Activated CD8-positive, alpha-beta T cell treated with anti-CD3 and anti-CD28 coated beads for 36 hours (primary cell): ENCODE measurements around the gene GPC6. TPM values are rescaled to one million over a fixed set of nuclear protein-coding genes. Genes with fewer than 3 reads are reported as not detected.

Experiments used
- ATAC-seq: fragments of 200-7000 bp; cut with Tn5 transposase; one replicate; pipeline ENCODE4 v1.10.0; 2021; ENCODE audit warnings: mild to moderate bottlenecking, moderate library complexity
- CTCF ChIA-PET: fragments of 350-600 bp; sonication (Branson Sonifier 250); formaldehyde crosslinking; loops from one replicate; lab custom pipeline; 2021; ENCODE audit warnings: antibody characterized with exemption; lab: Charles Lee
- POLR2A ChIA-PET: fragments of 350-600 bp; sonication (Branson Sonifier 250); formaldehyde crosslinking; loops from one replicate; lab custom pipeline; 2021; ENCODE audit warnings: antibody characterized with exemption; lab: Charles Lee
- DNase-seq: peaks from one replicate; pipeline ENCODE4 v3.0.0-alpha.2; 2020
- H3K27ac Mint-ChIP-seq: one replicate; pipeline ENCODE4 v1.8.0; 2021; ENCODE audit warnings: mild to moderate bottlenecking, mixed read lengths
- H3K27me3 Mint-ChIP-seq: one replicate; pipeline ENCODE4 v1.8.0; 2021; ENCODE audit warnings: mixed read lengths
- H3K36me3 Mint-ChIP-seq: one replicate; pipeline ENCODE4 v1.8.0; 2021; ENCODE audit warnings: low read depth, mixed read lengths
- H3K4me1 Mint-ChIP-seq: one replicate; pipeline ENCODE4 v1.8.0; 2021; ENCODE audit warnings: low read depth, mixed read lengths
- H3K4me3 Mint-ChIP-seq: one replicate; pipeline ENCODE4 v1.8.0; 2021; ENCODE audit warnings: mild to moderate bottlenecking, moderate library complexity, mixed read lengths
- H3K9me3 Mint-ChIP-seq: one replicate; pipeline ENCODE4 v1.8.0; 2021; ENCODE audit warnings: mixed read lengths
- CTCF ChIP-seq: fragments of 200-600 bp; IDR thresholded peaks from one replicate; pipeline ENCODE4 v1.8.0; 2022; ENCODE audit warnings: antibody characterized with exemption, mild to moderate bottlenecking
- intact Hi-C: fragments of 100-400 bp; cut with micrococcal nuclease; formaldehyde crosslinking; loops from one replicate; pipeline ENCODE4 v1.10.0; 2022
- total RNA-seq, 2 experiments: library from RNA; stranded (reverse); gene quantifications; one replicate each; pipeline ENCODE4 v1.2.3, GENCODE V29; 2021

Gene GPC6
- total RNA-seq, 2 experiments from 2014 or later, result not detected

GRCh38 chr13:93265800-93266199 lies 39.2 kb downstream of the GPC6 start:
- no peak for TF ChIP-seq CTCF
- no peaks in the 10 kb centered on the region for H3K36me3 Mint-ChIP-seq
- no peak overlapping the region for H3K27ac Mint-ChIP-seq
- no peak overlapping the region for H3K4me3 Mint-ChIP-seq
- ChIA-PET CTCF (no interaction called here), POLR2A (no interaction called here)
- H3K4me1 Mint-ChIP-seq, result no peaks in the 10 kb centered on the region
- no peaks in the 10 kb centered on the region for H3K9me3 Mint-ChIP-seq
- intact Hi-C loops, result no loop called here
- ATAC-seq (no peak), DNase-seq (no peak)
- H3K27me3 Mint-ChIP-seq, result peaks cover 2% of the 10 kb centered on the region

- no peak overlapping the region for H3K27ac Mint-ChIP-seq
- peaks cover 2% of the 10 kb centered on the region for H3K27me3 Mint-ChIP-seq
- H3K4me3 Mint-ChIP-seq, result no peak overlapping the region
- no peaks in the 10 kb centered on the region for H3K4me1 Mint-ChIP-seq
- ChIA-PET POLR2A (no interaction called here), CTCF (no interaction called here)
- no peak for TF ChIP-seq CTCF
- no peaks in the 10 kb centered on the region for H3K36me3 Mint-ChIP-seq
- intact Hi-C loops, result no loop called here
- no peaks in the 10 kb centered on the region for H3K9me3 Mint-ChIP-seq
- ATAC-seq (no peak), DNase-seq (no peak)
Observed at GRCh38 chr13:93266681-93267080, 40.1 kb downstream of the GPC6 start.

GRCh38 chr13:93268327-93269028 lies 41.9 kb downstream of the GPC6 start:
- Mint-ChIP-seq H3K36me3 (no peaks in the 10 kb centered on the region), H3K9me3 (no peaks in the 10 kb centered on the region), H3K27ac (no peak overlapping the region), H3K27me3 (peaks cover 2% of the 10 kb centered on the region), H3K4me1 (no peaks in the 10 kb centered on the region), H3K4me3 (no peak overlapping the region)
- no peak for ATAC-seq
- intact Hi-C loops, result no loop called here
- CTCF ChIA-PET, result no interaction called here
- POLR2A ChIA-PET, result no interaction called here
- no peak for TF ChIP-seq CTCF
- no peak for DNase-seq

- ChIA-PET POLR2A (no interaction called here), CTCF (no interaction called here)
- H3K27ac Mint-ChIP-seq, result no peak overlapping the region
- intact Hi-C loops, result no loop called here
- peaks cover 2% of the 10 kb centered on the region for H3K27me3 Mint-ChIP-seq
- ATAC-seq, result no peak
- H3K9me3 Mint-ChIP-seq, result no peaks in the 10 kb centered on the region
- no peak for TF ChIP-seq CTCF
- H3K4me1 Mint-ChIP-seq, result no peaks in the 10 kb centered on the region
- no peaks in the 10 kb centered on the region for H3K36me3 Mint-ChIP-seq
- no peak for DNase-seq
- H3K4me3 Mint-ChIP-seq, result no peak overlapping the region
Observed at GRCh38 chr13:93270769-93271742, 44.4 kb downstream of the GPC6 start.

- Mint-ChIP-seq H3K36me3 (no peaks in the 10 kb centered on the region), H3K9me3 (no peaks in the 10 kb centered on the region), H3K4me1 (no peaks in the 10 kb centered on the region), H3K27ac (no peak overlapping the region), H3K27me3 (no peaks in the 10 kb centered on the region), H3K4me3 (no peak overlapping the region)
- ChIA-PET POLR2A (no interaction called here), CTCF (no interaction called here)
- intact Hi-C loops, result no loop called here
- TF ChIP-seq CTCF, result no peak
- DNase-seq, result no peak
- ATAC-seq, result no peak
Observed at GRCh38 chr13:93279982-93280381, 53.4 kb downstream of the GPC6 start.
